ENCODE results near the gene APOL5.
"Not testable (repeated sequence)": the region's sequence is repeated elsewhere in the genome, so short reads cannot be mapped to it uniquely, and the experiment has no call there.

APOL5 gene

DNA sequence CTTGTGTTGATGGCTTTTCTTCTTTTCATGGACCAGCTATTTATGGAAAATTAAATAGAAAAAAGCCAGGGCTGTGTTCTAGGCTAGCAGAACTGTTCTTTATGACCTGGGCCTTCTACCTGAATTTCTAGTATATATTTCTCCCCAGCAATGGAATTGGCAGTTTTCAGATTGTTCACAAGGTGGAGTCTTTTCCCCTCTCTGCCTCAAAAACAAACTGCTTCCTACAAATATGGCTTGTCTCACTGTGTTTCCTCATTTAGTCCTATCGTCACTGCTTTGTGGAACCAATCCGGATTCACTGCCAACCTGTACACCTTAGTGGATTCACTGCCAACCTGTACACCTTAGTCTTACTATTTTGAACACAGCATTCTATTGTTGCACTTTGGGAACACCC lies 5.0 kb upstream of the APOL5 start:
- no peak for DNase-seq

DNA sequence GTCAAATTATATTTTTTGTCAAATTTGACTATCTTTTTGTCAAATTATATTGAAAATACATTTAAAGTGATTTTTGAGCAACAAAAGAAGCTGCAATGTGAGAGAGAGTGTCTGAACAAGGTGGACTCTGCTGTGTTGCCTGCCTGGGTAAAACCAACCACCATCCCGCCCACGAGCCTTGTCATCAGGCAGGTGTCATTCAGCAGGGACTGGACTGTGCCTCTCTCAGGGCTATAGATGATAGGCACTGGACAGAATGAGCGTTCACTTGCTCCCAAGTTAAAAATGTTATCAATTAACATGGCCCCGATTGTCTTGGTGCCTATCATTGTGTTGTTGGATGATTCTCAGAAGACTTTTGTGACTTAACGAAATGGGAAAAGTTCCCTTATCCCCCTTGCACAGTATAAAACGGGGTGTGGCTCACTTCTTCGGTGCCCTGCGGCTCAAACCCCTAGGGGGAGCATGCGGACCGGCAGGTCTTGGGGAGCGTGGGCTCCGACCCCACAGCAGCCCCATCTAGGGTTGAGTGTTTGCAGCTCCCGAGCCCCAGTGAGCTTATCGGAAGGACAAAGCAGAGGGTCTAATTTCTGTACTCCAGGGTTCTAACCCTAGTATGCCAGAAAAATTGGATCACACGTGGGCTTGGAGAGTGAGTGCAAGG lies 1.7 kb downstream of the APOL5 start:
- DNase-seq, result no peak

DNA sequence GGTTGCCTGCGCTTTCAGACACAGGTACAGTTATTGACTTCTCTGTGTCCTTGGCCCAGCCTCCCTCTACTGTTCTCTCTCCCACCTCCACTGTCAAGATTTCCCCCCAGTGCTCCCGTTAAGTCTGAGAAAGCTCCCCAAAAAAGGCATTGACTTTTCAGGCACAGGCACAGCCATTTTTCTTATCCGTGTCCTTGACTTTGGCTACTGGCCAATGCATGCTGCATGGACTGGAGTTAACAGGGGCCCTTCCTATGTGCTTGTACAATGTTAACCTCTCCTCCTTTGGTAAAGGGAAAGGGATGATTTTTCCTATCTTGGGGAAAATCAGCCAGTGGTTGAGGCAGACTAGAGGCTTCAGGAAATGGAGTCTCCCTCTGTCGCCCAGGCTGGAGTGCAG lies 4.3 kb downstream of the APOL5 start:
- DNase-seq, result no peak

DNA sequence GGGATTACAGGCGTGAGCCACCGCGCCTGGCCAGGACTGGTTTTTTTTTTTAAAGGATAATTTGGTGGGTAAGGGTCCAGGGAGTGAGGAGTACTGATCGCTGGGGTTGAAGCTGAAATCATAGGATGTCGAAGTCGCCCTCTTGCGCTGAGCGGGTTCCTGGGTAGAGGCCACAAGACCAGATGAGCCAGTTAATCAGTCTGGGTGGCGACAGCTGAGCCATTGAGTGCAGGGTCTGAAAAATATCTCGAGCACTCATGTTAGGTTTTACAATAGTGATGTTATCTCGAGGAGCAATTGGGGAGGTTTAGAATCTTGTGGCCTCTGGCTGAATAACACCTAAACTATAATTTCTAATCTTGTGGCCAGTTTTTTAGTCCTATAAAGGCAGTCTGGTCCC lies 7.8 kb downstream of the APOL5 start:
- DNase-seq, result no peak

DNA sequence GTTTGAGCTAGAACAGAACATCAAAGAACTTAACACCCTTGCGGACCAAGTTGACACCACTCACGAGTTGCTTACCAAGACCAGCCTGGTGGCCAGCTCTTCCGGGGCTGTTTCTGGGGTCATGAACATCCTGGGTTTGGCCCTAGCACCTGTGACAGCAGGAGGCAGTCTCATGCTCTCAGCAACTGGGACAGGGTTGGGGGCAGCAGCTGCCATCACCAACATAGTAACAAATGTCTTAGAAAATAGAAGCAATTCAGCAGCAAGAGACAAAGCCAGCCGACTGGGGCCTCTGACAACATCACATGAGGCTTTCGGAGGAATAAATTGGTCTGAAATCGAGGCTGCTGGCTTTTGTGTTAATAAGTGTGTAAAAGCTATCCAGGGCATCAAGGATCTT lies 8.7 kb downstream of the APOL5 start:
- DNase-seq, result no peak

DNA sequence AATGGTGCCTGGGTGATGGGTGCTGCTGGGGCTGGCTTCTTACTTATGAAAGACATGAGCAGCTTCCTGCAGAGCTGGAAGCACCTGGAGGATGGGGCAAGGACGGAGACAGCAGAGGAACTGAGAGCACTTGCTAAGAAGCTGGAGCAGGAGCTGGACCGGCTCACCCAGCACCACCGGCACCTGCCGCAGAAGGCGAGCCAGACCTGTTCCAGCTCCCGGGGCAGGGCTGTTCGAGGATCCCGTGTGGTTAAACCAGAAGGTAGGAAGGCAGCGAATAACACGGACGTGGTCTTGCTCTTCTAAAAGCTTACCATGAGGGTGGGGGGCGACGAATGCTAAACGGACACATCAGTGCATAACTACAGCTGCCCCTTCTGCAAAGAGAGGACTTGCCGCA lies 9.3 kb downstream of the APOL5 start:
- DNase-seq, result no peak

DNA sequence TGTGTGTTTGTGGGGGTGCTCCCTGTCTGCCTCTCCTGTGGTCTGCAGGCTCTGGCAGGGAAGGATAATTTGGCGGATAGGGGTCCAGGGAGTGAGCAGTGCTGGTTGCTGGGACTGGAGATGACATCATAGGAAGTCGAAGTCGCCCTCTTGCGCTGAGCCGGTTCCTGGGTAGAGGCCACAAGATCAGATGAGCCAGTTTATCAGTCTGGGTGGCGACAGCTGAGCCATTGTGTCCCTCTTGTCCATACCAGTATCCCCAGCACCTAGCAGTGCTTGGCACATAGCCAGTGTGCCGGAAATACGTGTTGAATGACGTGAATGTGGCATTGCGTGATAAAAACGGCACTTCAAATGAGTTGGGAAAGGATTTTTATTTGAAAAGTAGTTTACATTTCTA lies 9.8 kb downstream of the APOL5 start:
- DNase-seq, result no peak

DNA sequence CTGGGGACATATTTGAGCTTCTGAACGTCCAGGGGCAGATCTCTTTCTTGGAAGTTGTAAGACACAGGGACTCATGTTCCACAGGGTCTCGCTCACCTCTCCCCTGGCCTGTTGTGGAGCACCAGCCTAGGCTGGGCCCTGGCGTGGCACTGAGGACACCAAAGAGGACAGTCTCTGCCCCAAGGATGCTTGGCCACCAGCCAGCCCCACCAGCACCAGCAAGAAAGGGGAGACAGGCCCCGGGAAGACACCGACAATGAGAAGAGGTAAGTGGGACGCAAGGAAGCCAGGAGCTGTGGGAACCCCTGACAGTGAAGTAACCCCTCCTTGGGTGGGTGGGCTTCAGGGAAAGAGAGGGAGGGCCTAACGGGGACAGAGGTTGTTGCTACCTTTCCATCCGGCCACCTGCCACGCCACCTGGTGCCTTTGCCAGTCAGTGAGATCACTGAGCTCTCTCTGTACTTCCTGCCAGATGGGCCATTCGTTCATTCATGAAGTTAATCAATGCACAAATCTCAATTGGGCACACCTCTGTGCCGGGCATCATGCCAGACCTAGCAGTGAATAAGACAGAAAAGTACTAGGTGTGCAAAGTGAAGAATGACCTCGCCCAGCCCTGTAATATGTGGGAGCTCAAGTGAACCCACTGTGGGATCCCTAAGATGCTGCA lies 11.1 kb downstream of the APOL5 start:
- DNase-seq, result no peak

DNA sequence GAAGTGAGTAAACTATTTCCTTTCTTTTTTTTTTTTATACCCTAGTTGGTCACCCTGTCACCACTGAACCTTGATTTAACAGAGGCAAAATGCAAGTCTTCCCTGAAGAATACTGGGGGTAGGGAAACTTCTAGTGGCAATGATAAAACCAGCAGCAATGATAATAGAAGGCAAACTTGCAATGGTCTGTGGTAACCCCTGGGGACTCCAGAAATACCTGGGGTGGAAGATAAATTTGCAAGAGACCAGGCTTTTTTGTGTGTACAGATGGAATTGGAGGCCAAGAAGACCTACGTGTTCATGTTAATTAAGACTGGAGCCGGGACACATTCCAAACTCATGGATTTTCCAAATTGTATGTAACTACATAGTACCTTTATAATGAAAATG lies 11.6 kb downstream of the APOL5 start:
- no peak for DNase-seq

DNA sequence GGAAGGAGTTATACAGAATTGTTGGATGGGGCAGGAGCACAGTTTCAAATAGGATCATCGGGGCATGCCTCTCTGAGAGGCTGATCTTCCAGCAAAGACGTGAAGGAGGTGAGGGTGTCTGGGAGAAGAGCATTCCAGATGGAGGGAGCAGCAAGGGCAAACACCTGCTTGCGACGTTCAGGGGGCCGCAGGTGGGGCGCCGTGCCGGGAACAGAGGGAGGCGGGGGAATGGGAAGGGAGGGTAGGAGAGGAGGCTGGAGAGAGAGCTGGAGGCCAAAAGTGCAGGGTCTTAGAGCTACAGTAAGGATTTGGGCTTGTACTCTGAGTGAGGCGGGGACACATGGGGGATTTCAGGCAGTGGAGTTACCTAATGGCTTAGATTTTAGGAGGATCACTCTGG lies 13.6 kb downstream of the APOL5 start:
- no peak for DNase-seq

DNA sequence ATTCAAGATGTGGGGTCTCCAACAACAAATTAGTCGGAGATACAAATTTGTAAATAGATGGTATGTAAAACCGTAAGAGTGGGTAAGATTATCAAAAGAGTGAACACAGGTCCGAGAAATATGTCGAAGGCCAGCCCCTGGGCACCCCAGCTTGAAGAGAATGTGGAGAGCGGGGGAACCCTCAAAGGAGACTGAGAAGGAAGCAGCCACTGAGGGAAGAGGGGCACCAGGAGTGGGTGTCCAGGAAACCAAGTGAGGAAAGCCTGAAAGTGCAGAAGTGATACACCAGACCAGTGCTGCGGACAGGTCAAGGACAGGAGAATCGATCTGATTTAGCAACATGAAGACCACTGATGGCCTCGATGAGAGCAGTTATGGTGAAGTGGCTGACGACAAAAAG lies 14.4 kb downstream of the APOL5 start:
- no peak for DNase-seq

DNA sequence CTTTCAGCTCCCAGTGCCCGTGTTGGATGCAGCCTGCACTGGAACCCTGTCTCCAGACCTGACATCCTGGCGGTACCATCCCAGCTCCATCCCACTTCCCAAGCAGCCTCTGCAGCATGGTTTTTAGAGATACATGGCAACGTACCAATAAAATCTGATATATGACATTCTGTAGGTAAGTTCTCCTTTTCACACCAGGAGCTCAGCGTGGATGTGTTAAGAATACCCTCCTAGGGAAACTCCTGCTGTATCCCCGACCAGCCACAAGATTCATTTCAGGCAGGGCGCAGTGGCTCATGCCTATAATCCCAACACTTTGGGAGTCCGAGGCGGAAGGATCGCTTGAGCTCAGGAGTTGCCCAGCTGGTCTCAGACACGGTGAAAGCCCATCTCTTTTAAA lies 15.4 kb downstream of the APOL5 start:
- no peak for DNase-seq

DNA sequence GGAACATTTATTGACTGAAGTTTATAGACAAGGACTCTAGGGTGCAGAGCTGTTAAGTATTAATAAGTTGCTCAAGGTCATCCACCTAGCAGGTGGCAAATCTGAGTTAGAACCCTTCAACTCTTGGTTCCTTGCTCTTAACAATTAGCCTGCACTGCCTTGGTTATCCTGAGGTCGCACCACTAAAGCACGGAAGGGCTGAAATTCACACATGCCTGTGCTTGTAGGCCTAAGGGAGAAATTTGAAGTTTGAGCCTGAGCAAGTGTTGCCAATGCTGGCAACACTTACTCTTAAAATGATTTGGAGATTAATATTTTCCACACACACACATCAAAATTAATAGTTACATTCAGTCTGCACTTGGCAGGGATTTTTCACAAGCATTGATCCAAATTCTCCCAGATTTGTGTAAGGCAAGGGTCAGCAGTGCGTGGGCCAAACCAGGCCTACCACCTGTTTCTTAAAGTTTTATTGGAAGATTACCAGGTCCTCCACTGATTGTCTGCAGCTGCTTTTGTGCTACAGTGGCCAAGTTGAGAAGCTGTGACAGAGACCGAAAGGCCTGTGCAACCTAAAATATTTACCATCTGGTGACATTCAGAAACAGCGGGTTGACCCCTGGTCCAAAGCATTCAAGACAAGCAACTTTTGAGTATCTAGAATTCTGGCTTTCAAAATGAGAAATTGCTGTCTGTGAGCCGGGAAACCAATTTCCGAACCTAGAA lies 16.3 kb downstream of the APOL5 start:
- DNase-seq, result no peak

DNA sequence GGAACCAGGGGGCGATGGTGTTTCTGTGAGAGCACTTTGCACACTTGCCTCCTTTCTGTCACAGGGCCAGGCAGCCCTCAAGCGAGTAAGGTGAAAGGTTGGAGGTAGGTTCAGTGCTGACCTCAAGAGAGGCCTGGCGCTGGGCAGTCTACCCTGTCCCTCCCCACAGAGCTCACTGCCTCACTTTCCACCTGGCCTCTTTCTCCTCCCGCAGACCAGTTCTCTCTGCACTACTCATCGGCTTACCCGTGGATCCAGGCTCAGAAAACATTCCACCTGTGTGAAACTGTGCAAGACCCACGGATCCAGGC lies 16.8 kb downstream of the APOL5 start:
- DNase-seq, result no peak

DNA sequence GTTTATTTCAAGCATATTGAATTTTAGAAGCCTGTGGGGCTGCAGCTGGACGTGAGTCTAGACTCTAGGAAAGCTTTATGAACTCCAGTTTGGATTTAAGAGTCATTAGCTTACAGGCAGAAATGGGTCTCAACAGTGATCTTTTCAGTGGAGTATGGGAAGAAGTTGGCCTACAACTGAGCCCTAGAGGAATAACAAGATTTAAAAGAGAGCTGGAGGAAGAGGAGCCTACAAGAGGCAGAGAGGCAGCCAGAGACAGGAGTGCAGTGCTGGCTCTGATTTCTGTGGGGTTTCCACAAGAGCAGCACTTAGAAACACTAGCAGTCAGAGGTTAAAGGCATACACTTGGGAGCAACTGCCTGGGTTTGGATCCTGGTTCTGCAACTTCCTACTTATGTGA lies 17.9 kb downstream of the APOL5 start:
- no peak for DNase-seq

DNA sequence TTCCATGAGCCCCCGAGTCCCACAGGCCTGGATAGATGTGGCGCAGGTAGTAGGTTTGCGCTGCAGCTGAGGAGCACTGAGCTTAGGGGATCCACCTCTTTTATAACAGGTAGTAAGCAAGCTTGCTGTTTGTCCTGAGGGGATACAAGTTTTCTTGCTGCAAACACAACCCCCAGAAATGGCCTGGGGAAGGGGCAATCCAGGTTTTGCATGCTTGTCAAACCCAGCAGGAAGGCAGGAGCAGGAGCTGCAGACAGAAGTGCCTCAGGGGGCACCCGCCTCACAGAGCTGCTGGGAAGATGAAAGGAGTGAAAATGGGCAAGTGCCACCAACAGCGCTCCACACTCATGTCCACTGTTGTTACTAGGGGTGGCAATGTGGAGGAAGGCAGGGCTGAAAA lies 18.5 kb downstream of the APOL5 start:
- DNase-seq, result no peak

DNA sequence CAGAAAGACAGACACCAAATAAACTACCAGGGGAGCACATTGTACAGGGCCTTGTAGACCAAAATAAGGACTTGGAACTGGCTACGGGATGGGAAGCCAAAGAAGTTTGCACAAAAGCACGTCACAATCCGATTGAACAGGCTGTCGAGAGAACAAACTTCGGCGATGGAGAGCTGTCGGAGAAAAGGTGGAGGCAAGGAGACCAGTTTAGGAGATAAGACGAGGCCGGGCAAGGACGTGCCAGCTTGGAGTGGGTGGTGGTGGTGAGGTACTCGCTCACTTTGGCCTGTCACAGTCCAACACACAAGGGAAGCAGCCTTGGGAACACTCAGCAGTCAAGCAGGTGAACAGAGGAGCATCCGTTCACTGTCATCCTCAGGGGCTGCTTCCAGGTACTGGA lies 19.0 kb downstream of the APOL5 start:
- DNase-seq, result no peak

DNA sequence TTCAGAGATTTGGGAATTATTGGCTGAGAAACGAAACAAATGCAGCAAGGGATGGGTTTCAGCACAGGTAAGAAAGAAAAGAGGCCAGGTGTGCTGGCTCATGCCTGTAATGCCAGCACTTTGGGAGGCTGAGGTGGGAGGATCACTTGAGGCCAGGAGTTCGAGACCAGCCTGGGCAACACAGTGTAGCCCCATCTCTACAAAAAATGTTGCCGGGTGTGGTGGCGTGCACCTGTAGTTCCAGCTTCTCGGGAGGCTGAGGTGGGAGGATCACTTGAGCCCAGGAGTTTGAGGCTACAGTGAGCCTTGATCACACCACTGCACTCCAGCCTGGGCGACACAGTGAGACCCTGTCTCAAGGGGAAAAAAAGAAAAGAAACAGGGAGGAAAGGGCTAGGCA lies 20.2 kb downstream of the APOL5 start:
- not testable (repeated sequence) for DNase-seq

DNA sequence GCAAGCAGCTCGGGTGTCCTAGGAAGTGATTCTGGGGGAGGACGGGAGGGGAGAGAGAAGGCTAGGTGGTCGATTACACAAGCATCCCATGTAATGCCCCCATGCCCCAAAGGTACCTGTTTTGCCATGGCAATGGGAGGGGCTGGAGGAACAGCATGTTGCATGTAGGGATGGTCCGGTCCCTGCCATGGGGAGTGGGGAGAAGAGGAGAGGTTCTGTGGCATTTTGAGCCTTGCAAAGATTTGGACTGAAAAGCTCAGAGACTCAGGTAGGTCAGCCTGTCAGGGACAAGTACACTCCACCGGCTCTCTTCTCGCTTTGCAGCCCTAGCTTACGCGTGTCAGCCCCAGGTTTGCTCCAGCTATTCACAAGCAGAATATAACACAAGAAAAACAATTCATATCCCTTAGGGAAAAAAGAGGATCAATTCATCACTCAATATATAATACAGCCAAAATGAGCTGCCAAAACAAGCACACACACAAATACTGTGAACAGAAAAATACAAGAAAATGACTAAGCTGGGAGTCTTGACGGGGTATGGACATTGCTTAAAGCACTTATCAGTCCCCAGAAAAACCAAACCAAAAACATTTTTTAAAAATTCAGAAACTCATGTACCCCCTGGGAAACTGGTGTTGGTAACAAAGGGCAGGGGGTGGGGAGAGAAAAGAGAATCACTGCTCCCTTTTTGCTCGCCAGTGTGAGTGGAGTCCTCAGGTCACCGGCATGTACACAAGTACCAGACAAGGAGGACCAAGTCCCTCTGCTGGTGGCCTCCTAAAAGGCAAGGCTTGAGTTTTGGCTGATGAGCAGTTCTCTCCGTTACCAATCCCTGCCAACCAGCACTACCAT lies 21.6 kb downstream of the APOL5 start:
- DNase-seq, result no peak

DNA sequence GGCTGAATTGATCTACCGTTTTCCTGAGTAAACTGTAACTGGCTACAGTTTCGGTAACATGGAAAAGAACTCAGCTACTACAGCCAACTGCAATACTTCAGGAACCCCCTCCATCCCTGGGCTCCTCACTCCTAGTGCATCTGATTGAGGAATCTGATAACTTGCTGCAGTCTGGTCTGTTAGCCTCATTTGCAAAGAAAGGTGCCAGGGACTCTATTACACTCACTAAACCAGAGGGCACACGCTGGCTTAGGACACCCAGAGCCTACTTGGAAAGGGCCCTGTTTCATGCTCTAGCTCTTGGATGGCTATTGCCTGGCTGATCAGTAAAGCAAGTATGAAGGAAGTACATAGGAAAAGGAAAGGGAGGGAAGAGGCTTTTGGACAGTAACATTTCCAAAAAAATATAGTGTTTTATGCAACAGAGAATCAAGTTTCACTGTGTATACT lies 22.3 kb downstream of the APOL5 start:
- no peak for DNase-seq

DNA sequence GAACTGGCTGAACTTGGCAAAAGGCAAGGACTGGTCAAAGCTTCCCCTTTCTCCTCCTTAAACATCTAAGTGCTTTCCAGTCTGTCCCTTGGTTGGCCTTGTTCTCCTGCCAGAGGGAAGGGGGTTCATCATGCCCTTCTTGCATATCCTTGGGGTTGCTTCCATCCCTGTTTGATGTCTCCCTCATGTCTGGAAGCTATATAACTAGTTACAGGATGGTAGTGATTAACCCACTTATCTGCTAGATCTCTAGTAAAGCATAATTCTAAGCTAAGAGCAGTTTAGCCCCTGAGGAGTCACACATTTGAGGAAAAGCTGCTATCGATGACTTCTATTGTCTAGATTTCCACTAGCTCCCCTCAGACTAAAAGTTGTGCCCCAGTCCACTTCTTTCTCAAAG lies 22.9 kb downstream of the APOL5 start:
- no peak for DNase-seq

DNA sequence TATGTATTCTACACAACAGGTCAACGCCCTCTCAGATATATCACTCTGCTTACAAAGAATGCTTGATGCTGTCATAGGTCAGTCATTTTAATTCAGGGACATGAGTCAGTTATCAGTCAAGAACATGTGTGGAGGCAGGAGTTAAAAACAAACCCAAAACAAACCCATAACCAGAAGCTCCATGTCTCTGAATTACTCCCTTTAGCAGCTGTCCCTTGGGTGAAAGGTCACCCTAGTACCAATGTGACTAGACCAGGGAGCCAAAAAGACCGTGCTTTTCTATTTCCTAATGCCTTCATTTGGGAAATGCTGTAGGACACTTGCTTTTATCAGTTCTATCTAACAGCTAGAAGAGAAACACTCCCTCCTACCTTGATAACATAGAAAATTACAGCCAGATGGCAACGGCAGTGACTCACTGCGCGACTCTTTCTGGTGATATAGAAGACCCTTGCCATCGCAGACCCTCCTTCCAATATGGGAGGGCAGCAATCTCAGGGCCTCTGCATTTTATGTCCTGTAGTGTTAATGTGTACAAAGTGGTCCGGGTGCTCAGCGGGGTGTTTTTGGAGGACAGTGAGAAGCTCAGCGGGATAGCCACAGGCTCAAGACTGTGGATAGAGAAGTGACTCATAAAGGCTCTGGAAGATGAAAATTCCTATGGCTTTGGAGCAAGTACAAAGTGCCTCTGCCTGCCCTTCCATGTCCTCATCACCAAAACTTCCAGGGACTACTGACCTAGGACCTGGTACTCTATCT lies 24.8 kb downstream of the APOL5 start:
- DNase-seq, result no peak

DNA sequence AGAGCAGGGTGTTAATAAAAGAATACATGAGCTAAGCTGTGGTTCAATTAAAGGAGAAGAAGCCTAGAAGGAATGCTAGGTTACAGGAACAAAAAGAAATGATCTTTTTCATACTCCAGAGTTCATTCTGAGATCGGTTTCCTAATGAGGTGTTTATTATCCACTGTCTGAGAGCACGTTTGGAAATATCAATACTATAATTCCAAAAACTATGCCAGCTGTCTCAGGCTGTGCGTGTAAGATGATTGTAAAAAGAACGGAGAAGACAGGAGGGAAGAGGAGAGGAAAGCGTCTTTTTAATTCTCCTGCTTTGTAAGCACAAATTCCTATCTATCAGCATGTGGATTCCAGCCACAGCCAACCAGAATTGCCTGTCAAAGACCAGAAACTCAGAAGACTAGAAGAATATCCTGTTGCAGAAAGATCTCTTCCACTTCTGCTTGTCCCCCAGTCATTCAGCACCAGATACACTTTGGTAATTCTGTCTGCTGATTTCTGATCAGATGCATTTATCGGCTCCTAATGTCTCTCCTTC lies 25.7 kb downstream of the APOL5 start:
- no peak for DNase-seq

Measured in NCI-H1930 (cell line).